ENCODE data around the gene PNN.

The PNN gene

DNA sequence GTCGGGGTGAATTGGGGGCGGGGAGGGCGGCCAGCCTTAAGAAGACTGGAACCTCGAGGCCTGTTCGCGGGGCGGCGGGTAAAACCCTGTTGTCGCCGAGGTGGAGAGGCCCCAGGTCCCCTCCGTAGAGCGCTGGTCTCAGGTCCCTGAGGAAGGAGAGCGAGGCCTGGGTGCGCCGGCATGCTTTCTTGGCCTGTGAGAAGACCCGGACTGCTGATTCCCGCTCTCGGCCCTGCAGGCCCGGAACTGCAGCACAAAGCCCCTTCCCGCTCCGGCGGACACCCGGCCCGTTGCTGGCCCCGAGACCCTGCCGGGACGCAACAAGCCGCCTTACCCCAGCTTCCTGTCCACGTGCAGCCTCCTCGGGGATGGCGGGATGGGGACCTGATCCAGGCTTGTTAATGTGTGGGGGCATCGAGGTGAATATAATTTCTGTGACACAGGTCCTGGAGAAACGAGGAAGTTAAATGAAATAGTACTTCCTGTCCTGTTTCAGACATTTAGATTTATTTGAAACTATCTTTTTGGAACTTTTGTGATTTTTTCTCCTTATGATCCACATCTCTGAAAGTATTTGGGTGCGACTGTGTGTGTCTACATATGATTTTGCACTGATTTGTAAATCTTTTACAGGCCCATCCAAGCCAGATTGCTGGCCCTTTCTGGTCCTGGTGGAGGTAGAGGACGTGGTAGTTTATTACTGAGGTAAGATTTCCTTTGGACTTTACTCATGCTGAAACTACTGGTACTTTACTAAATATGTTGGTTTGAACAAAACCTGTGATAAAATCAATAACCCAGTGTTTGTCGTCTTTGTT is 600 bp downstream of the PNN start:
- TF ChIP-seq CTCF (IDR thresholded peaks at IDR 0.05; ENCODE audit: control insufficient read depth, extremely low read depth, insufficient read depth), result no peak
- peak overlapping the region; percentile 74 for H3K4me3 ChIP-seq (ENCODE audit: low read depth, low read length)
- DNase-seq (ENCODE audit: low read depth), result no peak

DNA sequence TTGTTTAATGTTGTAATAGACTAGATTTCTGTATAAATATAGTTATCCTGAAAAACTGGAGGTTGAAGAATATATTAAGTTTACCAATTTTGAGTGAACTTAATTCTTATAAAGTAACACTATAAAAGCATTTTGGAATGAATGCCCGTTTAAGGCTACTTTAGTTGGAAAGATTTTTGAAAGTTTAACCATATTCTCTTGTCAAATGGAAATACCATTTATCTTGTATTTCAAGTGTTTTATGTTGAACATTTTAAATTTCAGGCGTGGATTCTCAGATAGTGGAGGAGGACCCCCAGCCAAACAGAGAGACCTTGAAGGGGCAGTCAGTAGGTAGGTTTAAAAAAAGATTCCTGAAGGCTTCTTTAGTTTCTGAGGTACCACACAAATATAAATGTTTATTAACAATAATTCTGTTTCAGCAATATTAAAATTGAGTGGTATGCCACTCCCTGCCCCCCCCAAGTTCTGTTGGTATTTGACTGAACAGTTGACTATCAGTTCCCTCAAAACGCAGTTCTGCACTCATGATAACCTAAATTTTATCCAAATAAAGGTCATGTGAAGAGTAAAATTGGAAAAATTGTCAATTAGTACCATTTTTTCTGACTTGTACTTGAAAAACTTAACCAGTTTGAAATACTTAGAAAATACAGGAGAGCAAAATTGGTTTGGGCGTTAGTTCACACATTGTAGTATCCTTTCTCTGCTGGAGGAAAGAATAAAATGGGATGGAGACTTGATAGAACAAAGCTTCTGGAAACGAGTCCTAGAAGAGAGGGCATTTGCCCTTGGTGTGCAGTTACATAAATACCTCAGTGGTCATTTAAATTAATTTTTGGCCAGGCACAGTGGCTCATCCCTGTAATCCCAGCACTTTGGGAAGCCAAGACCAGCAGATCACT is 1.5 kb downstream of the PNN start:
- H3K4me3 ChIP-seq (ENCODE audit: low read depth, low read length), result peak overlapping the region; percentile 74
- TF ChIP-seq CTCF (IDR thresholded peaks at IDR 0.05; ENCODE audit: control insufficient read depth, extremely low read depth, insufficient read depth), result no peak
- DNase-seq (ENCODE audit: low read depth), result no peak

GRCh38 chr14:39177168-39177545 is 2.1 kb downstream of the PNN start:
- DNase-seq (ENCODE audit: low read depth), result no peak
- TF ChIP-seq CTCF (IDR thresholded peaks at IDR 0.05; ENCODE audit: control insufficient read depth, extremely low read depth, insufficient read depth), result no peak
- no peak overlapping the region for H3K4me3 ChIP-seq (ENCODE audit: low read depth, low read length)

- H3K4me3 ChIP-seq (ENCODE audit: low read depth, low read length), result no peak overlapping the region
- DNase-seq (ENCODE audit: low read depth), result no peak
- no peak for TF ChIP-seq CTCF (IDR thresholded peaks at IDR 0.05; ENCODE audit: control insufficient read depth, extremely low read depth, insufficient read depth)
These were observed 4.0 kb downstream of the PNN start for GRCh38 chr14:39179042-39179441.

DNA sequence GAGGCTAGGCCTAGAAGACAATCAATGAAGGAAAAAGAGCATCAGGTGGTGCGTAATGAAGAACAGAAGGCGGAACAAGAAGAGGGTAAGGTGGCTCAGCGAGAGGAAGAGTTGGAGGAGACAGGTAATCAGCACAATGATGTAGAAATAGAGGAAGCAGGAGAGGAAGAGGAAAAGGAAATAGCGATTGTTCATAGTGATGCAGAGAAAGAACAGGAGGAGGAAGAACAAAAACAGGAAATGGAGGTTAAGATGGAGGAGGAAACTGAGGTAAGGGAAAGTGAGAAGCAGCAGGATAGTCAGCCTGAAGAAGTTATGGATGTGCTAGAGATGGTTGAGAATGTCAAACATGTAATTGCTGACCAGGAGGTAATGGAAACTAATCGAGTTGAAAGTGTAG is 5.5 kb downstream of the PNN start:
- no peak overlapping the region for H3K4me3 ChIP-seq (ENCODE audit: low read depth, low read length)
- no peak for TF ChIP-seq CTCF (IDR thresholded peaks at IDR 0.05; ENCODE audit: control insufficient read depth, extremely low read depth, insufficient read depth)
- no peak for DNase-seq (ENCODE audit: low read depth)

DNA sequence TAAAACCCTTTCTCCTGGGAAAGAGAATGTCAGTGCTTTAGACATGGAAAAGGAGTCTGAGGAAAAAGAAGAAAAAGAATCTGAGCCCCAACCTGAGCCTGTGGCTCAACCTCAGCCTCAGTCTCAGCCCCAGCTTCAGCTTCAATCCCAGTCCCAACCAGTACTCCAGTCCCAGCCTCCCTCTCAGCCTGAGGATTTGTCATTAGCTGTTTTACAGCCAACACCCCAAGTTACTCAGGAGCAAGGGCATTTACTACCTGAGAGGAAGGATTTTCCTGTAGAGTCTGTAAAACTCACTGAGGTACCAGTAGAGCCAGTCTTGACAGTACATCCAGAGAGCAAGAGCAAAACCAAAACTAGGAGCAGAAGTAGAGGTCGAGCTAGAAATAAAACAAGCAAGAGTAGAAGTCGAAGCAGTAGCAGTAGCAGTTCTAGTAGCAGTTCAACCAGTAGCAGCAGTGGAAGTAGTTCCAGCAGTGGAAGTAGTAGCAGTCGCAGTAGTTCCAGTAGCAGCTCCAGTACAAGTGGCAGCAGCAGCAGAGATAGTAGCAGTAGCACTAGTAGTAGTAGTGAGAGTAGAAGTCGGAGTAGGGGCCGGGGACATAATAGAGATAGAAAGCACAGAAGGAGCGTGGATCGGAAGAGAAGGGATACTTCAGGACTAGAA is 6.1 kb downstream of the PNN start:
- no peak overlapping the region for H3K4me3 ChIP-seq (ENCODE audit: low read depth, low read length)
- TF ChIP-seq CTCF (IDR thresholded peaks at IDR 0.05; ENCODE audit: control insufficient read depth, extremely low read depth, insufficient read depth), result no peak
- no peak for DNase-seq (ENCODE audit: low read depth)
